PC-9 (cell line): ENCODE data around the gene GPBAR1. TPM values are rescaled to one million over a fixed set of nuclear protein-coding genes. Genes with fewer than 3 reads are reported as not detected.

Source experiments
- BruUV-seq: library from RNA; stranded (reverse); fragments of 400-500 nt; replicated peaks from 2 replicates; lab custom pipeline; 2021; lab: Mats Ljungman, UMichigan
- CTCF ChIA-PET: fragments of 300-600 bp; sonication (Branson Sonifier 250); formaldehyde crosslinking; loops from one replicate; lab custom pipeline; 2022; ENCODE audit warnings: antibody characterized with exemption; lab: Charles Lee
- POLR2A ChIA-PET: fragments of 300-600 bp; sonication (Branson Sonifier 250); formaldehyde crosslinking; loops from one replicate; lab custom pipeline; 2022; ENCODE audit warnings: antibody characterized with exemption; ENCODE audit not compliant: unreplicated experiment; lab: Charles Lee
- DNase-seq, 2 experiments: peaks; one replicate each; pipeline versions ENCODE4 v3.0.0 to v3.0.0-alpha.2; 2015 to 2022; ENCODE audit warnings: mixed read lengths in 1 of 2
- H2AFZ ChIP-seq: fragments of 200-600 bp; sonication (generic); 2 replicates; pipeline ENCODE4 v1.8.1; 2017; ENCODE audit warnings: antibody characterized with exemption
- H3F3A ChIP-seq: fragments of 200-600 bp; sonication (generic); 2 replicates; pipeline ENCODE4 v1.8.1; 2017; ENCODE audit warnings: antibody characterized with exemption, mild to moderate bottlenecking, low read depth; ENCODE audit not compliant: insufficient read depth
- H3K27ac ChIP-seq: fragments of 200-600 bp; sonication (generic); 2 replicates; pipeline ENCODE4 v1.6.1; 2016; ENCODE audit warnings: mixed run types
- H3K27me3 ChIP-seq: fragments of 200-600 bp; sonication (generic); 2 replicates; pipeline ENCODE4 v1.6.1; 2016; ENCODE audit warnings: low read depth, mixed run types; ENCODE audit not compliant: insufficient read depth
- H3K36me3 ChIP-seq: fragments of 200-600 bp; sonication (generic); 2 replicates; pipeline ENCODE4 v1.6.1; 2016; ENCODE audit warnings: low read depth, mixed run types
- H3K4me1 ChIP-seq: fragments of 200-600 bp; sonication (generic); replicated peaks from 2 replicates; pipeline ENCODE4 v1.6.1; 2016; ENCODE audit warnings: mixed run types; ENCODE audit not compliant: insufficient read depth
- H3K4me2 ChIP-seq: fragments of 200-600 bp; sonication (generic); 2 replicates; pipeline ENCODE4 v1.6.1; 2017; ENCODE audit warnings: mixed run types
- H3K4me3 ChIP-seq: fragments of 200-600 bp; sonication (generic); 2 replicates; pipeline ENCODE4 v1.6.1; 2016; ENCODE audit warnings: mixed run types
- H3K79me2 ChIP-seq: fragments of 200-600 bp; sonication (generic); 2 replicates; pipeline ENCODE4 v1.6.1; 2017; ENCODE audit warnings: low read depth, mixed run types
- H3K9me2 ChIP-seq: fragments of 200-600 bp; sonication (generic); 2 replicates; pipeline ENCODE4 v1.8.1; 2017; ENCODE audit warnings: mild to moderate bottlenecking; ENCODE audit not compliant: insufficient read depth
- H3K9me3 ChIP-seq: fragments of 200-600 bp; sonication (generic); 2 replicates; pipeline ENCODE4 v1.8.1; 2016; ENCODE audit warnings: low read depth; ENCODE audit not compliant: insufficient read depth
- H4K20me1 ChIP-seq: fragments of 200-600 bp; sonication (generic); 2 replicates; pipeline ENCODE4 v1.8.1; 2017; ENCODE audit not compliant: insufficient read depth
- CTCF ChIP-seq: fragments of 200-600 bp; sonication (generic); conservative IDR thresholded peaks from 2 replicates; pipeline ENCODE4 v1.6.1; 2017; ENCODE audit warnings: mixed run types, antibody characterized with exemption, mild to moderate bottlenecking, moderate library complexity
- EZH2 ChIP-seq: fragments of 200-600 bp; sonication (generic); IDR thresholded peaks from 2 replicates; pipeline ENCODE4 v1.8.0; 2017; ENCODE audit warnings: antibody characterized with exemption, low read depth
- intact Hi-C: fragments of 100-400 bp; cut with micrococcal nuclease; formaldehyde crosslinking; loops from one replicate; pipeline ENCODE4 v1.10.0; 2022; ENCODE audit not compliant: unreplicated experiment
- total RNA-seq: library from RNA; stranded (reverse); gene quantifications from 2 replicates; pipeline ENCODE4 v1.2.3, GENCODE V29; 2021

GPBAR1 gene
- total RNA-seq, 1 experiment from 2014 or later = 0.22 TPM

GRCh38 chr2:218259099-218259961 lies 1.5 kb upstream of the GPBAR1 start:
- Histone ChIP-seq H2AFZ (no peak overlapping the region), H3K36me3 (no peaks in the 10 kb centered on the region; the same call in 1 of the 2 replicates), H3K27me3 (no peaks in the 10 kb centered on the region), H3F3A (peaks cover 22% of the 10 kb centered on the region), H3K4me3 (no peak overlapping the region), H3K4me1 (no peaks in the 10 kb centered on the region), H3K9me3 (no peaks in the 10 kb centered on the region), H3K79me2 (no peaks in the 10 kb centered on the region), H3K27ac (no peak overlapping the region), H3K9me2 (no peaks in the 10 kb centered on the region), H4K20me1 (no peaks in the 10 kb centered on the region), H3K4me2 (no peak overlapping the region)
- no TSS peak for BruUV-seq
- intact Hi-C loops = loop anchor here (5.0 kb wide), 1 partner anchor 72 kb away; no protein-coding TSS in a partner anchor
- TF ChIP-seq CTCF (no peak), EZH2 (no peak)
- DNase-seq = no peak
- ChIA-PET POLR2A (no interaction called here), CTCF (no interaction called here)

GRCh38 chr2:218260166-218260565 lies 649 bp upstream of the GPBAR1 start:
- POLR2A ChIA-PET = no interaction called here
- CTCF ChIA-PET = interaction anchor here (0.6 kb wide), 1 partner anchor 78 kb away, joined by 8 read pairs; no protein-coding TSS in a partner anchor
- intact Hi-C loops = no loop called here
- no peaks in the 10 kb centered on the region for H3K27me3 ChIP-seq
- H3K36me3 ChIP-seq = no peaks in the 10 kb centered on the region
- H3K27ac ChIP-seq = no peak overlapping the region
- H2AFZ ChIP-seq = no peak overlapping the region
- H4K20me1 ChIP-seq = no peaks in the 10 kb centered on the region
- no peak overlapping the region for H3K4me2 ChIP-seq
- no peaks in the 10 kb centered on the region for H3K79me2 ChIP-seq
- H3K4me3 ChIP-seq = no peak overlapping the region
- H3F3A ChIP-seq = peaks cover 20% of the 10 kb centered on the region
- no peaks in the 10 kb centered on the region for H3K9me3 ChIP-seq
- no peaks in the 10 kb centered on the region for H3K4me1 ChIP-seq
- BruUV-seq = no TSS peak
- no peak for DNase-seq
- H3K9me2 ChIP-seq = no peaks in the 10 kb centered on the region
- TF ChIP-seq EZH2 (no peak), CTCF (no peak)

GRCh38 chr2:218261423-218262236 lies 815 bp downstream of the GPBAR1 start:
- CTCF ChIA-PET = no interaction called here
- H3K9me2 ChIP-seq = no peaks in the 10 kb centered on the region
- DNase-seq = no peak
- POLR2A ChIA-PET = interaction anchor here (0.5 to 0.6 kb wide), 2 partner anchors 739 to 1250 kb away, joined by 3 to 7 read pairs; no protein-coding TSS in a partner anchor
- H3K9me3 ChIP-seq = no peaks in the 10 kb centered on the region
- H3K27me3 ChIP-seq = no peaks in the 10 kb centered on the region
- no peaks in the 10 kb centered on the region for H3K4me1 ChIP-seq
- intact Hi-C loops = no loop called here
- H3K36me3 ChIP-seq = no peaks in the 10 kb centered on the region
- H3K27ac ChIP-seq = no peak overlapping the region
- no peaks in the 10 kb centered on the region for H3K79me2 ChIP-seq
- no TSS peak for BruUV-seq
- TF ChIP-seq CTCF (no peak), EZH2 (no peak)
- H2AFZ ChIP-seq = no peak overlapping the region
- H4K20me1 ChIP-seq = 0 out of 2 replicates have a peak, but pooled peaks cover 9% of the 10 kb centered on the region
- peaks cover 12% of the 10 kb centered on the region; the same call in 1 of the 2 replicates for H3F3A ChIP-seq
- H3K4me3 ChIP-seq = no peak overlapping the region
- H3K4me2 ChIP-seq = no peak overlapping the region
